ENCODE data around the gene BRF1. TPM values are rescaled to one million over a fixed set of nuclear protein-coding genes. Genes with fewer than 3 reads are reported as not detected.

BRF1 gene
- total RNA-seq, 1 donor: 28.8 TPM

GRCh38 chr14:105168979-105169507, 131.8 kb downstream of the BRF1 start:
- H3K4me3 ChIP-seq (ENCODE audit: low read depth, low read length): no peak overlapping the region
- TF ChIP-seq CTCF (IDR thresholded peaks at IDR 0.05; ENCODE audit: insufficient read depth, low read length): peak; percentile 37
- DNase-seq (ENCODE audit: low read depth): no peak

- peak within 1 kb of the TSS; percentile 22 for H3K4me3 ChIP-seq (ENCODE audit: low read depth, low read length)
- peak; percentile 14 for DNase-seq (ENCODE audit: low read depth)
- no peak for TF ChIP-seq CTCF (IDR thresholded peaks at IDR 0.05; ENCODE audit: insufficient read depth, low read length)
Measured at GRCh38 chr14:105168496-105168978, 132.3 kb downstream of the BRF1 start, which contains the start of gene JAG2. JAG2 (minus strand) TSS chr14:105168776; CDS start chr14:105168420, 356 bp downstream.

GRCh38 chr14:105168093-105168420, 132.7 kb downstream of the BRF1 start:
- no peak overlapping the region for H3K4me3 ChIP-seq (ENCODE audit: low read depth, low read length)
- DNase-seq (ENCODE audit: low read depth): no peak
- no peak for TF ChIP-seq CTCF (IDR thresholded peaks at IDR 0.05; ENCODE audit: insufficient read depth, low read length)

- TF ChIP-seq CTCF (IDR thresholded peaks at IDR 0.05; ENCODE audit: insufficient read depth, low read length): no peak
- no peak overlapping the region for H3K4me3 ChIP-seq (ENCODE audit: low read depth, low read length)
- no peak for DNase-seq (ENCODE audit: low read depth)
Measured at GRCh38 chr14:105167303-105168092, 133.3 kb downstream of the BRF1 start.

GRCh38 chr14:105166571-105167302, 134.1 kb downstream of the BRF1 start:
- TF ChIP-seq CTCF (IDR thresholded peaks at IDR 0.05; ENCODE audit: insufficient read depth, low read length): no peak
- no peak for DNase-seq (ENCODE audit: low read depth)
- no peak overlapping the region for H3K4me3 ChIP-seq (ENCODE audit: low read depth, low read length)

- H3K4me3 ChIP-seq (ENCODE audit: low read depth, low read length): no peak overlapping the region
- no peak for DNase-seq (ENCODE audit: low read depth)
- no peak for TF ChIP-seq CTCF (IDR thresholded peaks at IDR 0.05; ENCODE audit: insufficient read depth, low read length)
Measured at GRCh38 chr14:105165761-105166485, 134.9 kb downstream of the BRF1 start.
